Measurements from ENCODE around the gene ARL14EP. TPM values are rescaled to one million over a fixed set of nuclear protein-coding genes. Genes with fewer than 3 reads are reported as not detected.
A peak's percentile ranks its signal among the peaks of the same experiment; 100 is the strongest.

Gene ARL14EP
- total RNA-seq, 6 donors from 2014 or later: 3.8 to 61.1 (median 21.6) TPM

GRCh38 chr11:30313580-30313979 is 9.3 kb upstream of the ARL14EP start:
- no peaks in the 10 kb centered on the region for H3K36me3 ChIP-seq
- WGBS, 2 donors: 79 to 86% methylated on average over 2 of the region's 2 CpGs
- no peak for ATAC-seq (ENCODE audit: low FRiP score in 2 of 2)
- no peaks in the 10 kb centered on the region for H3K4me1 ChIP-seq
- no peaks in the 10 kb centered on the region for H3K27me3 ChIP-seq
- no peak overlapping the region for H3K4me3 ChIP-seq
- no peak overlapping the region for H3K27ac ChIP-seq
- TF ChIP-seq EP300 (IDR thresholded peaks at IDR 0.05) (no peak), POLR2A (IDR thresholded peaks at IDR 0.05) (no peak), POLR2AphosphoS5 (IDR thresholded peaks at IDR 0.05) (no peak)
- TF ChIP-seq, protein P1, sequence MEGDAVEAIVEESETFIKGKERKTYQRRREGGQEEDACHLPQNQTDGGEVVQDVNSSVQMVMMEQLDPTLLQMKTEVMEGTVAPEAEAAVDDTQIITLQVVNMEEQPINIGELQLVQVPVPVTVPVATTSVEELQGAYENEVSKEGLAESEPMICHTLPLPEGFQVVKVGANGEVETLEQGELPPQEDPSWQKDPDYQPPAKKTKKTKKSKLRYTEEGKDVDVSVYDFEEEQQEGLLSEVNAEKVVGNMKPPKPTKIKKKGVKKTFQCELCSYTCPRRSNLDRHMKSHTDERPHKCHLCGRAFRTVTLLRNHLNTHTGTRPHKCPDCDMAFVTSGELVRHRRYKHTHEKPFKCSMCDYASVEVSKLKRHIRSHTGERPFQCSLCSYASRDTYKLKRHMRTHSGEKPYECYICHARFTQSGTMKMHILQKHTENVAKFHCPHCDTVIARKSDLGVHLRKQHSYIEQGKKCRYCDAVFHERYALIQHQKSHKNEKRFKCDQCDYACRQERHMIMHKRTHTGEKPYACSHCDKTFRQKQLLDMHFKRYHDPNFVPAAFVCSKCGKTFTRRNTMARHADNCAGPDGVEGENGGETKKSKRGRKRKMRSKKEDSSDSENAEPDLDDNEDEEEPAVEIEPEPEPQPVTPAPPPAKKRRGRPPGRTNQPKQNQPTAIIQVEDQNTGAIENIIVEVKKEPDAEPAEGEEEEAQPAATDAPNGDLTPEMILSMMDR (IDR thresholded peaks at IDR 0.05): no peak
- no peak for DNase-seq
- no peaks in the 10 kb centered on the region for H3K9me3 ChIP-seq

- H3K27me3 ChIP-seq: no peaks in the 10 kb centered on the region
- TF ChIP-seq, protein P1 (IDR thresholded peaks at IDR 0.05): peak in 2 of 6 experiments; percentile 8 to 12
- no peak for TF ChIP-seq EP300 (IDR thresholded peaks at IDR 0.05)
- TF ChIP-seq POLR2A (IDR thresholded peaks at IDR 0.05): no peak
- ATAC-seq (ENCODE audit: low FRiP score in 2 of 2): no peak
Observed at GRCh38 chr11:30314625-30315024, 8.3 kb upstream of the ARL14EP start.

DNA sequence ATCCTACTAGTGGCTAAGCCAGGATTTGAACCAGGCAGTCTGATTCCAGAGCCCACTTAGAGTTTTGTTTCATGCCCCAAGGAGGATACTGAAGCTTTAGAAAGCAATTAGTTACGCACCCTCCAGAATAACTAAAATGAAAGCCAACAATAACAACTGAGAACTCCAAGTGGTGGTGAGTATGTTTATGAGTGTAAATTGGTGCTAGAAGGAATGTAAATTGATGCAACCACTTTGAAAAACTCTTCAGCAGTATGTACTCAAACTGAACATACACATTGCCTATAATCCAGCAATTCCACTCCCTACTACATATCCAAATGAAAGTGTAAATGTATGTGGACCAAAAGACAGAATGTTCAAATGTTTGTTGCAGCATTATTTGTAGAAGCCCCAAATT is 6.7 kb upstream of the ARL14EP start:
- Histone ChIP-seq H3K27ac (no peak overlapping the region), H3K4me1 (no peaks in the 10 kb centered on the region), H3K36me3 (no peaks in the 10 kb centered on the region), H3K4me3 (no peak overlapping the region), H3K27me3 (no peaks in the 10 kb centered on the region), H3K9me3 (no peaks in the 10 kb centered on the region)
- ATAC-seq (ENCODE audit: low FRiP score in 2 of 2) (no peak), DNase-seq (no peak)
- 87 to 88% methylated on average over 1 of the region's 1 CpG for WGBS, 2 donors
- TF ChIP-seq EP300 (IDR thresholded peaks at IDR 0.05) (no peak), POLR2AphosphoS5 (IDR thresholded peaks at IDR 0.05) (no peak), POLR2A (IDR thresholded peaks at IDR 0.05) (no peak)
- TF ChIP-seq, protein P1 (IDR thresholded peaks at IDR 0.05): no peak

More at GRCh38 chr11:30314625-30315024, 8.3 kb upstream of the ARL14EP start:
- Histone ChIP-seq H3K36me3 (no peaks in the 10 kb centered on the region), H3K4me1 (no peaks in the 10 kb centered on the region), H3K27ac (no peak overlapping the region), H3K9me3 (no peaks in the 10 kb centered on the region), H3K4me3 (no peak overlapping the region)
- no peak for DNase-seq

- no peaks in the 10 kb centered on the region for H3K36me3 ChIP-seq
Observed at GRCh38 chr11:30317030-30317429, 5.9 kb upstream of the ARL14EP start.

DNA sequence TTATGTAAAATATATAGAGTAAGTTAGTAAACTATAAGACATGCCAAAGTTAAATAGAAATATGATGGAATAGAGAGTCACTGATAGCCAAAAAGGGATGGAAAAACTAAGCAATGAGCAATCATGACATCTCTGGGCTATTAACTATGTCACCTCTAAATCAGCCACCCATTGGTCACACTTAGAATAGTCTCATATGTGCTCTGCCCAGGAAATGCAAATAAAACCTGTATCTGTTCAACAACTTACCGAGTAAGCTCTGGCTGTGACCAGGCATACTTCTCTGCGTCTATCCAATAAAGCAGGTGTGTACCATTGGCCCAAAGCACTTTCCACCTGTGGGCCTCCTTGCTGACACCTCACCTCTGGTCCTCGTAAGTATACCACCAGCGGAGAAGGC is 1.6 kb upstream of the ARL14EP start:
- ATAC-seq (ENCODE audit: low FRiP score in 2 of 2) (no peak), DNase-seq (no peak)
- no peaks in the 10 kb centered on the region for H3K36me3 ChIP-seq
- H3K4me1 ChIP-seq: peaks cover 20 to 29% (median 23%) of the 10 kb centered on the region in 4 donors
- H3K27ac ChIP-seq: no peak overlapping the region
- TF ChIP-seq POLR2AphosphoS5 (IDR thresholded peaks at IDR 0.05) (no peak), EP300 (IDR thresholded peaks at IDR 0.05) (no peak), POLR2A (IDR thresholded peaks at IDR 0.05) (no peak)
- TF ChIP-seq, protein P1 (IDR thresholded peaks at IDR 0.05): no peak
- H3K27me3 ChIP-seq: no peaks in the 10 kb centered on the region
- H3K9me3 ChIP-seq: no peaks in the 10 kb centered on the region
- WGBS, 2 donors: 89 to 94% methylated on average over 4 of the region's 4 CpGs
- H3K4me3 ChIP-seq: no peak overlapping the region

More at GRCh38 chr11:30317030-30317429, 5.9 kb upstream of the ARL14EP start:
- Histone ChIP-seq H3K27me3 (no peaks in the 10 kb centered on the region), H3K9me3 (no peaks in the 10 kb centered on the region), H3K27ac (no peak overlapping the region), H3K4me1 (no peaks in the 10 kb centered on the region), H3K4me3 (no peak overlapping the region)
- ATAC-seq (ENCODE audit: low FRiP score in 2 of 2): no peak
- TF ChIP-seq POLR2AphosphoS5 (IDR thresholded peaks at IDR 0.05) (no peak), POLR2A (IDR thresholded peaks at IDR 0.05) (no peak), EP300 (IDR thresholded peaks at IDR 0.05) (no peak)
- TF ChIP-seq, protein P1 (IDR thresholded peaks at IDR 0.05): no peak
- 23 to 62% methylated on average over 2 of the region's 2 CpGs for WGBS, 2 donors
- DNase-seq: no peak
